Suprapubic skin (tissue), 4 donors: Measurements from ENCODE around the gene RPS3A. TPM values are rescaled to one million over a fixed set of nuclear protein-coding genes. Genes with fewer than 3 reads are reported as not detected.

Experiments
- DNase-seq, 2 donors: peaks; one replicate each; pipeline ENCODE4 v3.0.0-alpha.2; 2019; ENCODE audit warnings: low spot score in 2 of 2
- H3K27ac ChIP-seq: fragments of 200-600 bp; sonication (generic); one replicate; pipeline ENCODE4 v1.5.1; 2019
- H3K27me3 ChIP-seq: fragments of 200-600 bp; sonication (generic); one replicate; pipeline ENCODE4 v1.5.1; 2019
- H3K36me3 ChIP-seq: fragments of 200-600 bp; sonication (generic); one replicate; pipeline ENCODE4 v1.5.1; 2019
- H3K4me1 ChIP-seq: fragments of 200-600 bp; sonication (generic); one replicate; pipeline ENCODE4 v1.5.1; 2019
- H3K4me3 ChIP-seq: fragments of 200-600 bp; sonication (generic); one replicate; pipeline ENCODE4 v1.5.1; 2019; ENCODE audit warnings: mild to moderate bottlenecking
- H3K9me3 ChIP-seq: fragments of 200-600 bp; sonication (generic); one replicate; pipeline ENCODE4 v1.5.1; 2019
- EP300 ChIP-seq: sonication (generic); formaldehyde crosslinking; IDR thresholded peaks from one replicate; pipeline ENCODE4 v1.6.1; 2017; ENCODE audit warnings: antibody characterized with exemption
- POLR2A ChIP-seq, 2 donors: fragments of 450-650 bp; IDR thresholded peaks; one replicate each; pipeline ENCODE4 v1.6.1; 2017; ENCODE audit warnings: antibody characterized with exemption in 2 of 2, mild to moderate bottlenecking in 2 of 2, moderate library complexity in 2 of 2
- POLR2AphosphoS5 ChIP-seq, 3 donors: sonication (generic); formaldehyde crosslinking; IDR thresholded peaks; one replicate each; pipeline ENCODE4 v1.6.1; 2017; ENCODE audit warnings: antibody characterized with exemption in 3 of 3
- WGBS: methylation state at CpG from one replicate; pipeline ENCODE4 v1.1.5; 2018; 5-methylcytosine and 5-hydroxymethylcytosine counted together
- total RNA-seq, 4 donors: library from RNA; depleted of rRNA; stranded (reverse); fragments of >200 nt; gene quantifications; one replicate each; pipeline ENCODE4 v1.1.0, GENCODE V29; 2016
- TF ChIP-seq, protein P1 (sequence below), 2 donors: fragments of 200-600 bp in 1 of 2; fragments of 450-650 bp in 1 of 2; sonication (generic) in 1 of 2; IDR thresholded peaks; one replicate each; pipeline ENCODE4 v1.5.1; 2016 to 2019; ENCODE audit warnings: antibody characterized with exemption in 2 of 2, mild to moderate bottlenecking in 1 of 2, moderate library complexity in 1 of 2

Gene RPS3A
- total RNA-seq, 4 donors from 2014 or later, result 1,929 to 3,582 (median 3,090) TPM

- Histone ChIP-seq H3K27ac (peak overlapping the region; percentile 90), H3K9me3 (no peaks in the 10 kb centered on the region), H3K4me1 (peaks cover 28% of the 10 kb centered on the region), H3K4me3 (peak overlapping the region; percentile 63), H3K27me3 (no peaks in the 10 kb centered on the region), H3K36me3 (peaks cover 38% of the 10 kb centered on the region)
- TF ChIP-seq, protein P1, sequence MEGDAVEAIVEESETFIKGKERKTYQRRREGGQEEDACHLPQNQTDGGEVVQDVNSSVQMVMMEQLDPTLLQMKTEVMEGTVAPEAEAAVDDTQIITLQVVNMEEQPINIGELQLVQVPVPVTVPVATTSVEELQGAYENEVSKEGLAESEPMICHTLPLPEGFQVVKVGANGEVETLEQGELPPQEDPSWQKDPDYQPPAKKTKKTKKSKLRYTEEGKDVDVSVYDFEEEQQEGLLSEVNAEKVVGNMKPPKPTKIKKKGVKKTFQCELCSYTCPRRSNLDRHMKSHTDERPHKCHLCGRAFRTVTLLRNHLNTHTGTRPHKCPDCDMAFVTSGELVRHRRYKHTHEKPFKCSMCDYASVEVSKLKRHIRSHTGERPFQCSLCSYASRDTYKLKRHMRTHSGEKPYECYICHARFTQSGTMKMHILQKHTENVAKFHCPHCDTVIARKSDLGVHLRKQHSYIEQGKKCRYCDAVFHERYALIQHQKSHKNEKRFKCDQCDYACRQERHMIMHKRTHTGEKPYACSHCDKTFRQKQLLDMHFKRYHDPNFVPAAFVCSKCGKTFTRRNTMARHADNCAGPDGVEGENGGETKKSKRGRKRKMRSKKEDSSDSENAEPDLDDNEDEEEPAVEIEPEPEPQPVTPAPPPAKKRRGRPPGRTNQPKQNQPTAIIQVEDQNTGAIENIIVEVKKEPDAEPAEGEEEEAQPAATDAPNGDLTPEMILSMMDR (IDR thresholded peaks at IDR 0.05), result no peak
- TF ChIP-seq POLR2A (IDR thresholded peaks at IDR 0.05) (no peak), POLR2AphosphoS5 (IDR thresholded peaks at IDR 0.05) (no peak)
- no peak for DNase-seq
- 14% methylated on average over 3 of the region's 3 CpGs for WGBS
Measured at GRCh38 chr4:151100531-151100930, 1.1 kb downstream of the RPS3A start.

- no peak overlapping the region for H3K4me3 ChIP-seq
- H3K27ac ChIP-seq, result no peak overlapping the region
- no peak for DNase-seq
- WGBS, result 74% methylated on average over 2 of the region's 2 CpGs
- peaks cover 67% of the 10 kb centered on the region for H3K36me3 ChIP-seq
- no peaks in the 10 kb centered on the region for H3K27me3 ChIP-seq
- H3K9me3 ChIP-seq, result no peaks in the 10 kb centered on the region
- H3K4me1 ChIP-seq, result peaks cover 25% of the 10 kb centered on the region
- TF ChIP-seq EP300 (no peak), POLR2A (IDR thresholded peaks at IDR 0.05) (no peak), POLR2AphosphoS5 (IDR thresholded peaks at IDR 0.05) (no peak)
- TF ChIP-seq, protein P1 (IDR thresholded peaks at IDR 0.05), result no peak
Measured at GRCh38 chr4:151103758-151104157, 4.3 kb downstream of the RPS3A start.

DNA sequence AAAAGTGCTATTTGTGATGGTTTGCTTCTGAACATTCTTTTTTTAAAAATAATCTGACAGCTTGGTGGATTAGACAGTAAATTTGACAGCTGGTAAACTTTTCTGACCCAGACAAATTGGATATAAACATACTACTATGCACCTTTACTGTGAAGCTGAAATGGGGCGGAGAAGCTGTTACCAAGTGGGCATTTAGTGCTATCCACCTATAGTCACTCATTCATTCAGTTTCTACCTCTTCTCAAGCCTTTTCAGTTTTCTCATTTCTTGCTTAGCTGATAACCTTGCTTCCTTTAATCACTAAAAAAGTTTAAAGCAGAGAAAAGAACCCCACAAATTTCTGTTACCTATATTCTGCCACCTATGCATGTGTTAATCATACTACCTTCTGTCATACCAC, 5.2 kb downstream of the RPS3A start:
- Histone ChIP-seq H3K36me3 (peaks cover 76% of the 10 kb centered on the region), H3K4me3 (no peak overlapping the region), H3K9me3 (no peaks in the 10 kb centered on the region), H3K27ac (no peak overlapping the region), H3K4me1 (peaks cover 23% of the 10 kb centered on the region), H3K27me3 (no peaks in the 10 kb centered on the region)
- TF ChIP-seq POLR2AphosphoS5 (IDR thresholded peaks at IDR 0.05) (no peak), POLR2A (IDR thresholded peaks at IDR 0.05) (no peak)
- TF ChIP-seq, protein P1 (IDR thresholded peaks at IDR 0.05), result no peak
- DNase-seq, result no peak
- WGBS, result 97% methylated on average over 1 of the region's 1 CpG

GRCh38 chr4:151105454-151106032, 6.1 kb downstream of the RPS3A start:
- no peaks in the 10 kb centered on the region for H3K9me3 ChIP-seq
- TF ChIP-seq POLR2A (IDR thresholded peaks at IDR 0.05) (no peak), EP300 (no peak), POLR2AphosphoS5 (IDR thresholded peaks at IDR 0.05) (no peak)
- TF ChIP-seq, protein P1 (IDR thresholded peaks at IDR 0.05), result no peak
- 92% methylated on average over 5 of the region's 5 CpGs for WGBS
- no peak overlapping the region for H3K4me3 ChIP-seq
- no peak for DNase-seq
- H3K36me3 ChIP-seq, result peaks cover 80% of the 10 kb centered on the region
- no peak overlapping the region for H3K27ac ChIP-seq
- H3K4me1 ChIP-seq, result peaks cover 18% of the 10 kb centered on the region
- no peaks in the 10 kb centered on the region for H3K27me3 ChIP-seq

GRCh38 chr4:151107063-151107462, 7.6 kb downstream of the RPS3A start:
- Histone ChIP-seq H3K4me3 (no peak overlapping the region), H3K27me3 (no peaks in the 10 kb centered on the region), H3K27ac (no peak overlapping the region), H3K36me3 (peaks cover 86% of the 10 kb centered on the region), H3K9me3 (no peaks in the 10 kb centered on the region), H3K4me1 (peaks cover 3% of the 10 kb centered on the region)
- 93% methylated on average over 3 of the region's 3 CpGs for WGBS
- TF ChIP-seq, protein P1 (IDR thresholded peaks at IDR 0.05), result no peak
- no peak for TF ChIP-seq EP300
- no peak for TF ChIP-seq POLR2AphosphoS5 (IDR thresholded peaks at IDR 0.05)
- TF ChIP-seq POLR2A (IDR thresholded peaks at IDR 0.05), result no peak
- DNase-seq, result no peak
